Heart left ventricle (tissue), 13 donors: ENCODE results near the gene DPP10.

ENCODE experiments used
- CTCF ChIP-seq, 12 donors: fragments of 200-600 bp; sonication (generic) in 4 of 12; IDR thresholded peaks; one replicate each; pipeline versions ENCODE4 v1.5.0 to v1.8.0; 2018 to 2022; ENCODE audit warnings: antibody characterized with exemption in 12 of 12, mild to moderate bottlenecking in 5 of 12
- POLR2A ChIP-seq, 2 donors: fragments of 450-650 bp; IDR thresholded peaks; one replicate each; pipeline ENCODE4 v1.6.1; 2017; ENCODE audit warnings: antibody characterized with exemption in 2 of 2, mild to moderate bottlenecking in 2 of 2, moderate library complexity in 2 of 2
- donor health status: ischemic (EF 13 %, LVEDD 7.1; RV severe dilation, severe dysfunction).
- donor health status: DM: no; HTN: yes; CAD: no.
- donor health status: DM: no; HTN: no; CAD: no.
- donor health status: ischemic (EF 25% LVEDD 6.9; RV normal size, moderate dysfunction).
- donor health status: ischemic (EF 25% LVEDD 5.7; RV mildly dilated, moderate dysfunction).
- donor health status: ischemic (EF 35%, LVEDD 5.7; RV mildly dilated, moderate dysfunction).
- donor health status: nonischemic (EF 11% LVEDD 7.7; RV severe dilation, severe dysfunction).
- donor health status: DM: yes; HTN: yes; CAD: no.
- donor health status: PGD.
- donor health status: ischemic (EF 29% LVEDD 5.4; RV normal size, mild dysfunction).
- donor health status: nonischemic (EF 23%, LVEDD 6.1; RV moderate dilation, normal function).

- no peak for TF ChIP-seq CTCF (IDR thresholded peaks at IDR 0.05)
- no peak for TF ChIP-seq POLR2A (IDR thresholded peaks at IDR 0.05)
Observed at GRCh38 chr2:114468343-114468742, 25.9 kb downstream of the DPP10 start.
